H9 (cell line): ENCODE results near the gene CYS1. TPM values are rescaled to one million over a fixed set of nuclear protein-coding genes. Genes with fewer than 3 reads are reported as not detected.

ENCODE experiments used
- DNase-seq: peaks from one replicate; pipeline ENCODE4 v3.0.0-alpha.2; 2017
- H2AFZ ChIP-seq: one replicate; pipeline ENCODE4 v1.6.1; 2013; ENCODE audit warnings: mild to moderate bottlenecking, low read length, control low read depth, moderate library complexity
- H2AK5ac ChIP-seq: 2 replicates; pipeline ENCODE4 v1.6.1; 2013; ENCODE audit warnings: low read length, control low read depth, mixed read lengths; ENCODE audit not compliant: insufficient read length
- H2BK120ac ChIP-seq: one replicate; pipeline ENCODE4 v1.6.1; 2013; ENCODE audit warnings: low read depth, mild to moderate bottlenecking, low read length, control low read depth, inconsistent platforms; ENCODE audit not compliant: poor library complexity, severe bottlenecking
- H2BK12ac ChIP-seq: 2 replicates; pipeline ENCODE4 v1.6.1; 2013; ENCODE audit warnings: low read length, control low read depth, mixed read lengths, low read depth; ENCODE audit not compliant: insufficient read length
- H2BK15ac ChIP-seq: 2 replicates; pipeline ENCODE4 v1.6.1; 2013; ENCODE audit warnings: low read depth, low read length, control low read depth
- H2BK20ac ChIP-seq: one replicate; pipeline ENCODE4 v1.6.1; 2013; ENCODE audit warnings: low read depth, mild to moderate bottlenecking, low read length, control low read depth, inconsistent platforms; ENCODE audit not compliant: poor library complexity, severe bottlenecking
- H2BK5ac ChIP-seq: 2 replicates; pipeline ENCODE4 v1.6.1; 2013; ENCODE audit warnings: low read length, control low read depth, mixed read lengths; ENCODE audit not compliant: insufficient read length
- H3K14ac ChIP-seq: 2 replicates; pipeline ENCODE4 v1.6.1; 2013; ENCODE audit warnings: low read length, control low read depth; ENCODE audit not compliant: insufficient read depth
- H3K18ac ChIP-seq: 2 replicates; pipeline ENCODE4 v1.6.1; 2013; ENCODE audit warnings: low read depth, mild to moderate bottlenecking, mixed read lengths, low read length, control low read depth; ENCODE audit not compliant: insufficient read length
- H3K23ac ChIP-seq: 2 replicates; pipeline ENCODE4 v1.6.1; 2013; ENCODE audit warnings: low read length, control low read depth, mixed read lengths, low read depth; ENCODE audit not compliant: insufficient read length
- H3K23me2 ChIP-seq: 2 replicates; pipeline ENCODE4 v1.6.1; 2013; ENCODE audit warnings: low read depth, mild to moderate bottlenecking, mixed read lengths, low read length, control low read depth; ENCODE audit not compliant: insufficient read length, poor library complexity, severe bottlenecking
- H3K27ac ChIP-seq: 2 replicates; pipeline ENCODE4 v1.5.1; 2013; ENCODE audit warnings: low read length, control low read depth, mixed read lengths, low read depth; ENCODE audit not compliant: insufficient read length
- H3K27me3 ChIP-seq: 2 replicates; pipeline ENCODE4 v1.6.1; 2013; ENCODE audit warnings: low read length, control low read depth, inconsistent platforms; ENCODE audit not compliant: insufficient read depth
- H3K4ac ChIP-seq: 2 replicates; pipeline ENCODE4 v1.6.1; 2013; ENCODE audit warnings: low read depth, mild to moderate bottlenecking, control low read depth, inconsistent platforms, low read length, moderate library complexity
- H3K4me1 ChIP-seq: 2 replicates; pipeline ENCODE4 v1.6.1; 2013; ENCODE audit warnings: low read length, control low read depth, inconsistent platforms; ENCODE audit not compliant: insufficient read depth
- H3K4me2 ChIP-seq: 2 replicates; pipeline ENCODE4 v1.6.1; 2013; ENCODE audit warnings: low read length, control low read depth, mixed read lengths; ENCODE audit not compliant: insufficient read length, insufficient read depth
- H3K56ac ChIP-seq: 2 replicates; pipeline ENCODE4 v1.6.1; 2013; ENCODE audit warnings: low read depth, mild to moderate bottlenecking, mixed read lengths, low read length, control low read depth; ENCODE audit not compliant: insufficient read length
- H3K79me1 ChIP-seq: 2 replicates; pipeline ENCODE4 v1.6.1; 2013; ENCODE audit warnings: low read depth, mild to moderate bottlenecking, moderate library complexity, low read length, control low read depth, inconsistent platforms; ENCODE audit not compliant: insufficient read depth, poor library complexity, severe bottlenecking
- H3K79me2 ChIP-seq: 2 replicates; pipeline ENCODE4 v1.6.1; 2013; ENCODE audit warnings: low read length, control low read depth, inconsistent platforms; ENCODE audit not compliant: insufficient read depth
- H3K9ac ChIP-seq: 2 replicates; pipeline ENCODE4 v1.6.1; 2013; ENCODE audit warnings: low read length, control low read depth, mixed read lengths; ENCODE audit not compliant: insufficient read length; ENCODE audit errors: extremely low read depth
- H3K9me3 ChIP-seq: one replicate; pipeline ENCODE4 v1.6.1; 2013; ENCODE audit warnings: low read depth, low read length, inconsistent platforms; ENCODE audit not compliant: control insufficient read depth
- H3T11ph ChIP-seq: one replicate; pipeline ENCODE4 v1.6.1; 2013; ENCODE audit warnings: mild to moderate bottlenecking, low read length, control low read depth, inconsistent platforms
- H4K20me1 ChIP-seq: one replicate; pipeline ENCODE4 v1.6.1; 2013; ENCODE audit not compliant: control insufficient read depth, insufficient read length, insufficient read depth
- H4K5ac ChIP-seq: 2 replicates; pipeline ENCODE4 v1.6.1; 2013; ENCODE audit warnings: low read depth, mild to moderate bottlenecking, mixed read lengths, low read length, control low read depth; ENCODE audit not compliant: insufficient read length
- H4K8ac ChIP-seq: replicated peaks from 2 replicates; pipeline ENCODE4 v1.6.1; 2013; ENCODE audit warnings: low read length, control low read depth, mixed read lengths, low read depth; ENCODE audit not compliant: insufficient read length
- H4K91ac ChIP-seq: 2 replicates; pipeline ENCODE4 v1.6.1; 2013; ENCODE audit warnings: low read depth, mild to moderate bottlenecking, moderate library complexity, mixed read lengths, low read length, control low read depth; ENCODE audit not compliant: insufficient read length
- H3K27ac Mint-ChIP-seq, 3 experiments: 2 replicates in 2 of 3; 3 replicates in 1 of 3; pipeline ENCODE4 v1.8.0; 2020 to 2021; ENCODE audit warnings: mixed read lengths in 3 of 3, mild to moderate bottlenecking in 1 of 3, moderate library complexity in 1 of 3
- H3K27me3 Mint-ChIP-seq: 2 replicates; pipeline ENCODE4 v1.8.0; 2021; ENCODE audit warnings: low read depth, mild to moderate bottlenecking, moderate library complexity, mixed read lengths
- H3K36me3 Mint-ChIP-seq, 3 experiments: 2 replicates in 2 of 3; 3 replicates in 1 of 3; pipeline ENCODE4 v1.8.0; 2020 to 2021; ENCODE audit warnings: low read depth in 3 of 3, mixed read lengths in 3 of 3; ENCODE audit not compliant: insufficient read depth in 1 of 3
- H3K4me1 Mint-ChIP-seq, 2 experiments: 2 replicates each; pipeline ENCODE4 v1.8.0; 2020; ENCODE audit warnings: mixed read lengths in 2 of 2
- H3K4me3 Mint-ChIP-seq, 2 experiments: 2 replicates in 1 of 2; 3 replicates in 1 of 2; pipeline ENCODE4 v1.8.0; 2020 to 2021; ENCODE audit warnings: mild to moderate bottlenecking in 2 of 2, mixed read lengths in 2 of 2, moderate library complexity in 1 of 2
- H3K9me3 Mint-ChIP-seq, 2 experiments: 2 replicates in 1 of 2; 3 replicates in 1 of 2; pipeline ENCODE4 v1.8.0; 2020; ENCODE audit warnings: mild to moderate bottlenecking in 2 of 2, mixed read lengths in 2 of 2, moderate library complexity in 1 of 2
- WGBS: extraction: QIAGEN DNeasy Blood & Tissue Kit; methylation state at CpG from one replicate; pipeline ENCODE4 v1.1.7; 2013; ENCODE audit warnings: missing lambda C conversion rate, low lambda C conversion rate, mixed read lengths; ENCODE audit not compliant: insufficient read length; ENCODE audit errors: extremely low coverage; 5-methylcytosine and 5-hydroxymethylcytosine counted together
- total RNA-seq: library from RNA; stranded (reverse); gene quantifications from 2 replicates; pipeline ENCODE4 v1.2.1, GENCODE V29; 2021
- TF ChIP-seq, protein P1 (sequence below): fragments of 200-600 bp; sonication (generic); conservative IDR thresholded peaks from 3 replicates; pipeline ENCODE4 v1.8.0; 2021; ENCODE audit warnings: antibody characterized with exemption, mild to moderate bottlenecking

The CYS1 gene
- total RNA-seq, 1 experiment from 2014 or later, result 0.35 TPM

DNA sequence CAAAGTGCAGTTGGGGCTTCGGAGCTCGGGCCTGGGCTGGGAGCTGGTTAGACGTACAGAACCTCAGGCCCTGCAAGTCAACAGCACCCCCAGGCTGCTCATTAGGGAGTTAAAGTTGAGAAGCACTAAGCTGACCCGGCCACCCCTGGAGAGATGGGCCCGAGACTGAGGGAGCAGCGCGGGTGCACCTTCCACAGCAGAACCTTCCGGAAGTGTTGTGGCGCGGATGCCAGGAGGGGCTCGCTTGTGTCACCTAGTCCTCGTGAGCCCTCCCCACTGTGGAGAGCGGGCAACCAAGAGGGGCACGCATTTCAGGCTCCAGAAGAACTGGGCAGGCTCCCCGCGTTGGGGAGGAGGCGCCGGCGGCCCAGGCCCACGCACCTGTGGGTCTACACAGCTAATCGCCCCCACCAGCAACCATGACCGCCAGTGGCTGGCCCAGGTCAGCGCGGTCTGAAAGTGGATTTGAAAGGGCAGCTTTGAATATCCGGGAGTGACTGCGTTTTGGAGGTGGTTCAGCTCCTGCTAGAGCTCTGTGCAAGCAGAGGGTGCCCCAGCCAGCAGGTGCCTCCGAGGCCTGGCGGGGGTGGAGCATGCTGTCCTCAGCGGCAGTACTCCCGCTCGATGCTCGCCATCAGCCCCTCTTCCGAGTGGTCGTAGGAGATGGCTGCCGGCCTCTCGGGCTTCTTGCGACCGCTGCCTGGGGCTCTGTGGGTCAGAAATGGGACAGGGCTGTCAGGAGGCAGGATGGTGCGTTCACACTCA lies 21.8 kb downstream of the CYS1 start:
- H2AFZ ChIP-seq, result no peak overlapping the region
- H3K27me3 Mint-ChIP-seq, result peaks cover 3% of the 10 kb centered on the region

More for the DNA sequence above, 21.8 kb downstream of the CYS1 start:
- H2BK15ac ChIP-seq, result no peak overlapping the region
- DNase-seq, result no peak
- TF ChIP-seq, protein P1, sequence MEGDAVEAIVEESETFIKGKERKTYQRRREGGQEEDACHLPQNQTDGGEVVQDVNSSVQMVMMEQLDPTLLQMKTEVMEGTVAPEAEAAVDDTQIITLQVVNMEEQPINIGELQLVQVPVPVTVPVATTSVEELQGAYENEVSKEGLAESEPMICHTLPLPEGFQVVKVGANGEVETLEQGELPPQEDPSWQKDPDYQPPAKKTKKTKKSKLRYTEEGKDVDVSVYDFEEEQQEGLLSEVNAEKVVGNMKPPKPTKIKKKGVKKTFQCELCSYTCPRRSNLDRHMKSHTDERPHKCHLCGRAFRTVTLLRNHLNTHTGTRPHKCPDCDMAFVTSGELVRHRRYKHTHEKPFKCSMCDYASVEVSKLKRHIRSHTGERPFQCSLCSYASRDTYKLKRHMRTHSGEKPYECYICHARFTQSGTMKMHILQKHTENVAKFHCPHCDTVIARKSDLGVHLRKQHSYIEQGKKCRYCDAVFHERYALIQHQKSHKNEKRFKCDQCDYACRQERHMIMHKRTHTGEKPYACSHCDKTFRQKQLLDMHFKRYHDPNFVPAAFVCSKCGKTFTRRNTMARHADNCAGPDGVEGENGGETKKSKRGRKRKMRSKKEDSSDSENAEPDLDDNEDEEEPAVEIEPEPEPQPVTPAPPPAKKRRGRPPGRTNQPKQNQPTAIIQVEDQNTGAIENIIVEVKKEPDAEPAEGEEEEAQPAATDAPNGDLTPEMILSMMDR, result no peak
- H3K27ac ChIP-seq, result no peak overlapping the region
- no peak overlapping the region for H3K56ac ChIP-seq
- H3K27me3 ChIP-seq, result no peaks in the 10 kb centered on the region
- no peak overlapping the region for H2BK120ac ChIP-seq
- H4K20me1 ChIP-seq, result no peaks in the 10 kb centered on the region
- no peaks in the 10 kb centered on the region; a peak in 1 of 5 replicates for H3K9me3 Mint-ChIP-seq
- no peak overlapping the region for H3K9ac ChIP-seq
- H3K79me1 ChIP-seq, result no peaks in the 10 kb centered on the region
- no peak overlapping the region for H4K91ac ChIP-seq
- no peak overlapping the region for H3K18ac ChIP-seq
- no peak overlapping the region for H3K27ac Mint-ChIP-seq
- no peak overlapping the region for H2BK5ac ChIP-seq
- H3K36me3 Mint-ChIP-seq, result peaks cover 0 to 13% (median 11%) of the 10 kb centered on the region in 3 experiments; a peak in 4 of 7 replicates
- no peaks in the 10 kb centered on the region for H3K79me2 ChIP-seq
- WGBS, result no CpG with 5 or more reads among the region's 39 CpGs
- peaks cover 3% of the 10 kb centered on the region for H3K23me2 ChIP-seq
- no peak overlapping the region for H3T11ph ChIP-seq
- no peak overlapping the region for H3K4me3 Mint-ChIP-seq
- H4K5ac ChIP-seq, result no peak overlapping the region
- H3K4me1 Mint-ChIP-seq, result peaks cover 20 to 25% of the 10 kb centered on the region in 2 experiments
- no peaks in the 10 kb centered on the region; the same call in 1 of the 2 replicates for H3K4me1 ChIP-seq
- H3K23ac ChIP-seq, result no peak overlapping the region
- H3K4me2 ChIP-seq, result no peak overlapping the region
- no peak overlapping the region for H2BK12ac ChIP-seq
- no peak overlapping the region for H3K4ac ChIP-seq
- no peak overlapping the region; the same call in 1 of the 2 replicates for H3K14ac ChIP-seq
- no peaks in the 10 kb centered on the region for H3K9me3 ChIP-seq
- H2AK5ac ChIP-seq, result no peak overlapping the region
- no peak overlapping the region for H2BK20ac ChIP-seq
- no peak overlapping the region for H4K8ac ChIP-seq
